OCI-LY7 (cell line): Measurements from ENCODE around the gene IL6R.

Experiments used
- CTCF ChIP-seq: fragments of 200-600 bp; sonication (generic); conservative IDR thresholded peaks from 2 replicates; pipeline ENCODE4 v1.5.1; 2014; ENCODE audit warnings: mild to moderate bottlenecking, antibody characterized with exemption, low read length, moderate library complexity, mixed read lengths
- EZH2phosphoT487 ChIP-seq: fragments of 200-600 bp; sonication (generic); IDR thresholded peaks from 2 replicates; pipeline ENCODE4 v1.6.1; 2018; ENCODE audit warnings: low read depth, borderline replicate concordance, mild to moderate bottlenecking, mixed run types, antibody characterized with exemption, low read length, moderate library complexity, mixed read lengths

DNA sequence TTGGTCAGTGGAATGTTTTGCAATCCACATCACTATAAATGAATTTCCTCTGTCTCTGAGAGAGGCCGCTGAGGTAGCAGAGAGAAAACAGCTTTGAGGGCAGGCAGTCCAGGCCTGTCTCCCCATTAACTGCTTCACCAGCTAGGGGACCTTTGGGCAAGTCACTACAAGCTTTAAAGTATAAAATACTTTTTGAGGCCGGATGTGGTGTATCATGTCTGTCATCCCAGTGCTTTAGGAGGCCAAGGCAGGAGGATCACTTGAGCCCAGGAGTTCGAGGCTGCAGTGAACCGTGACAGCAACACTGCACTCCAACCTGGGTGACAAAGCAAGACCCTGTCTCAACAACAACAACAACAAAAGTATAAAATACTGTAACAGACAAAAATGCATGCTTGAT lies 6.4 kb downstream of the IL6R start:
- TF ChIP-seq CTCF = no peak
- no peak for TF ChIP-seq EZH2phosphoT487
